GM21619 (cell line): ENCODE measurements around the gene DLG2.
"Not testable (repeated sequence)": the region's sequence is repeated elsewhere in the genome, so short reads cannot be mapped to it uniquely, and the experiment has no call there.

ENCODE experiments used
- ATAC-seq: cut with Tn5 transposase; IDR thresholded peaks from one replicate; pipeline ENCODE4 v1.9.1; 2021; ENCODE audit not compliant: unreplicated experiment

DLG2 gene

DNA sequence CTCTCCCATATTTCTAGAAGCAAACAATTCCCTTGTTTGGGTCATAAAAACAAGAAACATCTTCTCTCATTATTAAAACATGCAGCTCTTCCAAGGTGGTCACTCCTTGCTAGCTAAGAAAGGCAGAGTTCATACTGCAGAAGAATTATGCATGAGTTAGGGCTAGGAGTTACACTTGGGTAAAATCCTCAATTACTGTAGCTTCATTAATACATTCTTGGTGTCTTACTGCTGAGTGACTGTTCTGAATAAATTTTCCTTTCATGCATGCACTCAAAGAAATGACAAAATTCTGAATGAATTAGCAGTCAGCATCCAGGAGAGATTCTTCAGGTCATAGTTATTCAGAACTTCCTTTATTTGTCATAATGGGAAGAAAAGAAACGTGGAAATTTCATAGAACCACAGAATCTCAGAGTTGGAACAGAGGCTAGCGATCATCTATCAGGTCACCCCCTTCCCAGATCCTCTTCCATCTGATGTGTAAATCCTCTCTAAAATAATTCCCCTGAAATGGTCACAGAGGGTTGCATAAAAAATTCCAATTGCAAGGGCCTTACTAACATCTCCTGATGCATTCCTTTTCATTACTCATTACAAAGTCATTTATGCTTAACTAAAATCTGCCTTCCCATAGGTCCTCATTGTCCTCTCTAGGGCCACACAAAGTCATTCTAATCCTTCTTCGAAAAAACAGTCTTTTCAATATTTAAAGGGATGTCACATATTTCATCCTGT lies 771.5 kb downstream of the DLG2 start:
- ATAC-seq, result no peak

DNA sequence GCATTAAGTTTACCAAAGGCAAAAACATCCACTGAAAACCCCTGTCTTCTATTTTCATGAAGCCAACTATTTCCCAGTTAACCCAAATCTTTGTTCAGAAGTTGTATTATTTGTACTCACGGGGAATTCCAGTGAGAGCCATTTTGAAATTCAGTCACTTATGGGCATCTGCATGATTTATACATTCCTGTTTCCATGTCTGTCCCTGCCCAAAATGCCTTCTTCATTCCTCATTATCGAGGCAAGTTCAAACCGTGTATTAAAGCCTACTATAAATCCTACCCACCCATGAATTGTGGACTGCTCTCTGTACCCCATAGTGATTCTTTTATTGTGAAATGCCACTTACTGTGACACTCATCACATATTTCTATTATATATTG lies 772.7 kb downstream of the DLG2 start:
- ATAC-seq, result no peak

- ATAC-seq, result no peak
Observed at GRCh38 chr11:84853841-84854497, 773.2 kb downstream of the DLG2 start.

- ATAC-seq, result no peak
Observed at GRCh38 chr11:84847842-84848241, 779.3 kb downstream of the DLG2 start.

DNA sequence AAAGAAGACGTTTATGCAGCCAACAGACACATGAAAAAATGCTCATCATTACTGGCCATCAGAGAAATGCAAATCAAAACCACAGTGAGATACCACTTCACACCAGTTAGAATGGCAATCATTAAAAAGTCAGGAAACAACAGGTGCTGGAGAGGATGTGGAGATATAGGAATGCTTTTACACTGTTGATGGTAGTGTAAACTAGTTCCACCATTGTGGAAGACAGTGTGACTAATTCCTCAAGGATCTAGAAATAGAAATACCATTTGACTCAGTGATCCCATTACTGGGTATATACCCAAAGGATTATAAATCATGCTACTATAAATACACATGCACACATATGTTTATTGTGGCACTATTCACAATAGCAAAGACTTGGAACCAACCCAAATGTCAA lies 786.9 kb downstream of the DLG2 start:
- ATAC-seq, result not testable (repeated sequence)

DNA sequence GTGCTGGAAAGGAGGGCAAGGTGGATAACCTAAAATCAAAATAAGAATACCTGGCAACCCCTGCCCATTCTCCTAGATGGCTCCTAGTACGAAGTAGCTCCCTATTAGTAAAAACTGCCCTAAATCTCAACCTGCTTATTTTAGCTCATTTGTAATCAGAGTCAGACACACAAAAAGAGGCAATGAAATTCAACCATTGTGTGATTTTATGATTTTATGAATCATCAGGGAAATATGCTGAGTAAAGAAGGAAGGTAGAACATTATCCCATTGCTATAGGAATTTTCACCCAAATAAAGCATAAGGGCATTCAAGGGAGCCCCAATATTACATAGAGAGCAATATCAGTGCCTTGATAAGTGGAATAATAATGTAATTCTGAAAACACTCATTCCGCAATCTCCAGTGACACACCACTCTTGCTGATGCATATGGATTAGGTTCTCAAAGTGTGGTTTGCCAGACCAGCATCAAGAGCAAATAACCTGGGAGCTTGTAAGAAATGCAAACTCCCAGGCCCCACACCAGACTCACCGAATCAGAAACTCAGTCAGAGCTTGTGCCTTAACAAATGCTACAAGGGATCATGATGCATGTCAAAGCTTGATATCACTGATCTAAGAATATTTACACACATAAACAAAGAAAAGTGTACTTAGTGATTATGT lies 789.6 kb downstream of the DLG2 start:
- no peak for ATAC-seq

DNA sequence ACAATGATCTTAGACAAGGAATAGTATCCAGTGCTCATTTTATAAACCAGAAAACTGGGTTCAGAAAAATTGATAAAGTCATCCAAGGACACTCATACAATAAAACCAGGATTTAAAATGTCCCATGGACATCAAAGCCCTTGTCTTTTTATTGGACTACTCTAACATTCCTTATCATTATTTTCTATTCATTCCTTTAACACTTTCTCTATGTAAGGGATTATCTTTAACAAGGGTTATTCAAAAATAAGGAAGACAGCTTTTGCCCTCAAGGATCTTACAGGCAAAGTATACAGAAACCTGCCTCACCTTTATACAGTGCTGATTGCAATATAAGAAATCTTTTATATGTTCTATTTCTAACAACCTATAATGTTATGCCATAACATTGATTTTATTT lies 790.8 kb downstream of the DLG2 start:
- ATAC-seq, result no peak

DNA sequence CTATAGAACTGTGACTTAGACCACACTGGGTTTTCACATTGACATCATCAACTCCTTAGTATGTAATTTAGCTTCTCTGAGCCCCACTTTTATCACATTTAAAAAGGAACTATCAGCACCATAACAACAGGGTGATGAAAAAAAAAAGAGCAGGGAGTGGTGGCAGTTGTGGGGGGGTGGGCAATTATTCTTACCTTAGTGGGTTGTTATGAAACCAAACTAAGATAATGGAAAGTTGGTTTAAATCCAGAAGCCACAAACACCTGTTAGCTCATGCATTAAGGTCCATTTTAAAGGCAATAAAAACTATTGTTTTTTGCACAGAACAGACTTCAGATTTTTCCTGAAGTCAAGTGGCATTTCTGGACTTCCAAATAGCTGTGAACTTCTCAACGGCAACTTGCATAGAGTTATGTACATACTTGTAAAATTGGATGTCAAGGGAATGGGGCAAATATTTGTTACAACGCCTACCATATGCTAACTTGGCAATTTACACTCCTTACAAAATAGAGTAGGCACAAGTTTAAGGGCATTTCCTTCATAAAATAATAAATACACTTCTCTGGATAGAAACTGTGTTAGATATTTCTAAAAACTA lies 793.6 kb downstream of the DLG2 start:
- ATAC-seq, result no peak

DNA sequence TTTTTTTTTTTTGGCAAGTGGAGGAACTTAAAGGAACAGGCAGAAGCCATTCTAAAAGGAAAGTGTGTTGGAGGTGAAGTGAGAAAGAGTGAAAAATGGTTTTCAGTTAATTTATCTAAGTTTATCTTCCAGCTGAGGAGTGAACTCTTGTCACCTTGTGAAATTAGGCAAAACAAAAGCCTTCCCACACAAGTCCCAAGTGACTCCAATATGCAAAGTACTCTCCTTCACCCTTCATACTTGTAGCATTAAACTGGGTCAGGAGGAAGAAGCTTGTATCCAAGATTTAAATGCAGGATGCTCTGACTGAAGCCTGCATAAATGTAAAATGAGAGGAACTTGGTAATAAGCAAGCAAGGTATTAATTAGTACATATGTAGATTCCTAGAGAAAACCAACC lies 796.8 kb downstream of the DLG2 start:
- no peak for ATAC-seq

- no peak for ATAC-seq
Observed at GRCh38 chr11:84829162-84829561, 798.0 kb downstream of the DLG2 start.

GRCh38 chr11:84828616-84829015 lies 798.5 kb downstream of the DLG2 start:
- no peak for ATAC-seq

GRCh38 chr11:84825106-84825660 lies 802.0 kb downstream of the DLG2 start:
- ATAC-seq, result no peak

GRCh38 chr11:84824624-84825023 lies 802.5 kb downstream of the DLG2 start:
- ATAC-seq, result no peak

DNA sequence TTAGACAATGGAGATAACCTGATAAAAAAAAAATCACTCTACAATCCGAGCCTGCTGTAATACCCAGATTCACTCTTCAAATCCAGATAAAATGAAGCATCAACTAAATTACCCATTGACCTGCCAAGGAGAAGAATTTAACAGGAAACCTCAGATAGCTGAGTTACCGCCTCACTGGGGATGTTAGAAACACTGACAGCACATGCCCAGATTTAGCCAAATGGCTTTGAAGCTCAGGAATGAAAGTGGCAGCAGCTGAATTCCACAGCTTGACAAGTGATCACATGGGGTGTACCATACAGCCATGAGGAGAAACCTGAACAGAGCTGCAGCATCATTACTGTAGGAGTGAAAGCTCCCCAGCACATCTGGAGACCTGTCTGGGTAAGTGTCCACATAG lies 807.6 kb downstream of the DLG2 start:
- no peak for ATAC-seq

GRCh38 chr11:84819128-84819527 lies 808.0 kb downstream of the DLG2 start:
- no peak for ATAC-seq

DNA sequence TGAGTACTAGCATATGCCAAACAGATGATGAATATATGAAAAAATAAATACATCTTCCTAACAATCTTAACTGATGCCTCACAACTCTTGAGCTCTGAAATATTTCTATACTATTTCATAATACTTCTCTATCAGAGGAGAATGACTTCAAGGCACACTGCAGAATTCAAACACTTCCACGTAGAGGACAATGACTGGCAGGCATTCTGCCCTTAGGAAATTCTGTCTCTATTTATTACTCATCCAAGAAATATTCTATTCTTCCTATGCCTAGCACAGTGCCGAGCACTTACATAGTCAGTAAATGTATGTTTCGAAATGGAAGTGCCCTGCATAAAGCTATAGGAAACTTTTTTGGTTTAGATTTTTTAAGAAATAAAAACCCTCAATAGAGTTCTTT lies 809.1 kb downstream of the DLG2 start:
- no peak for ATAC-seq

DNA sequence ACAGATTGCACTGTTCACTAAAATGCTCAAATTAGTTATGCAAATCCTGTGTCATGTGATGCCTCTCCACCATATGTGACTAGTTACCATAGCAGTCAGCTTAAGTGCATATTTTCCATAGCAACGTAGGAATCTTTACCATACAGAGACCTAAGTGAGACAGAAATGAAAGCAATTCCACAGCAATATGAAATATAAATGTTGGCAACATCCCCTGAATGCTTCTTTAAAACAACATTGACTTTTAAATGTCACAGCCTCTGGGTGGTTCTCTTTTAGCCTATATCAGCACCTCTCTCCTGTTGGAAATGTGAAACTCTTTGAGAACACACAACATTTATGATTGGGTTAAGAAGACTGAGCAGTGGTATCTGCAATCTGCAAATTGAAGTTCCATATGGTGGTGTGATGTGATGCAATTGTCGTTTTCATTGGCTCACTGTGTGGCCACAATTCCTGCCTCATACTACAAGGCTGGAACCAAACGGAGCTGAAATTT lies 814.6 kb downstream of the DLG2 start:
- no peak for ATAC-seq

- ATAC-seq, result no peak
Observed at GRCh38 chr11:84806354-84806753, 820.8 kb downstream of the DLG2 start.

DNA sequence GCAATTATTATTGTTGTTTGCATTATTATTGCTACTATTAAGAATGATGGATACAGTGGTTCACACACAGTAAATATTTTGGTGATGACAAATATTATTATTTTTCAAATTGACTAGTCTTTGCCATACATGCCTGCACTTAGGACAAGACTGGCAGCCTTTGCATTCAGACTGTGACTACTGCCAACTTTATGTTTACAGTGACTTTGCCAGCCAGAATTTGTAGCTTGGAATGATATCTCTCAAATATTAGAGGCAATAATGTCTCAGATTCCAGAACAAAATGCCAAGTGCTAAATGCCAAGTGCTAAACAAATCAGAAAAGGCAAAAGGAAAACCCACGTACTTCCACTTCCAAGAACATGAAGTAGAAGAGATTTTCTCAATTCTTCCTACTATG lies 823.1 kb downstream of the DLG2 start:
- no peak for ATAC-seq

- no peak for ATAC-seq
Observed at GRCh38 chr11:84800755-84801346, 826.3 kb downstream of the DLG2 start.

- no peak for ATAC-seq
Observed at GRCh38 chr11:84799112-84799511, 828.0 kb downstream of the DLG2 start.
